ENCODE data around the gene COQ6. TPM values are rescaled to one million over a fixed set of nuclear protein-coding genes. Genes with fewer than 3 reads are reported as not detected.

The COQ6 gene
- total and polyA plus RNA-seq, 4 donors: 17.6 to 23.4 (median 21.4) TPM

DNA sequence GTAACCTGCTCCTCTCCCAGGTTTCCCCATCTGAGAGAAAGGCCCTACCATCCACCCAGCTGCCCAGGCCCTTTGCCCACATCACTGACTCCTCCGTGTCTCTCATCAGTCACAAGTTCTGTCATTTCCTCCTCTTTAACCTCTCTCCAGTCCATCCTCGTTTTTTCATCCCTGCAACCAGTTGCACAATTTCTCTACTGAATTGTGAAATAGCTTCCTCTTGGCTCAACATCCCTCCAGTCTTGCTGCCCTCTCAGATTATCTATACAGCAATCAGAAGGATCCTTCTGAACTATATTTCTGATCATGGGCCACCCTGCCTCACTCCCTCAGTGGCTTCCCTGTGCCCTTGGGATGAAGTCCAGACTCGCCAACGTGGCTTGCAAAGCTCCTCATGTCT is 7.0 kb upstream of the COQ6 start:
- peak; percentile 35 for ATAC-seq (ENCODE audit: insufficient read depth, low FRiP score)
- WGBS, 2 donors: 26% methylated on average over 4 of the region's 4 CpGs
- TF ChIP-seq, protein P1, sequence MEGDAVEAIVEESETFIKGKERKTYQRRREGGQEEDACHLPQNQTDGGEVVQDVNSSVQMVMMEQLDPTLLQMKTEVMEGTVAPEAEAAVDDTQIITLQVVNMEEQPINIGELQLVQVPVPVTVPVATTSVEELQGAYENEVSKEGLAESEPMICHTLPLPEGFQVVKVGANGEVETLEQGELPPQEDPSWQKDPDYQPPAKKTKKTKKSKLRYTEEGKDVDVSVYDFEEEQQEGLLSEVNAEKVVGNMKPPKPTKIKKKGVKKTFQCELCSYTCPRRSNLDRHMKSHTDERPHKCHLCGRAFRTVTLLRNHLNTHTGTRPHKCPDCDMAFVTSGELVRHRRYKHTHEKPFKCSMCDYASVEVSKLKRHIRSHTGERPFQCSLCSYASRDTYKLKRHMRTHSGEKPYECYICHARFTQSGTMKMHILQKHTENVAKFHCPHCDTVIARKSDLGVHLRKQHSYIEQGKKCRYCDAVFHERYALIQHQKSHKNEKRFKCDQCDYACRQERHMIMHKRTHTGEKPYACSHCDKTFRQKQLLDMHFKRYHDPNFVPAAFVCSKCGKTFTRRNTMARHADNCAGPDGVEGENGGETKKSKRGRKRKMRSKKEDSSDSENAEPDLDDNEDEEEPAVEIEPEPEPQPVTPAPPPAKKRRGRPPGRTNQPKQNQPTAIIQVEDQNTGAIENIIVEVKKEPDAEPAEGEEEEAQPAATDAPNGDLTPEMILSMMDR (IDR thresholded peaks at IDR 0.05; ENCODE audit: control extremely low read depth, extremely low read depth): no peak

DNA sequence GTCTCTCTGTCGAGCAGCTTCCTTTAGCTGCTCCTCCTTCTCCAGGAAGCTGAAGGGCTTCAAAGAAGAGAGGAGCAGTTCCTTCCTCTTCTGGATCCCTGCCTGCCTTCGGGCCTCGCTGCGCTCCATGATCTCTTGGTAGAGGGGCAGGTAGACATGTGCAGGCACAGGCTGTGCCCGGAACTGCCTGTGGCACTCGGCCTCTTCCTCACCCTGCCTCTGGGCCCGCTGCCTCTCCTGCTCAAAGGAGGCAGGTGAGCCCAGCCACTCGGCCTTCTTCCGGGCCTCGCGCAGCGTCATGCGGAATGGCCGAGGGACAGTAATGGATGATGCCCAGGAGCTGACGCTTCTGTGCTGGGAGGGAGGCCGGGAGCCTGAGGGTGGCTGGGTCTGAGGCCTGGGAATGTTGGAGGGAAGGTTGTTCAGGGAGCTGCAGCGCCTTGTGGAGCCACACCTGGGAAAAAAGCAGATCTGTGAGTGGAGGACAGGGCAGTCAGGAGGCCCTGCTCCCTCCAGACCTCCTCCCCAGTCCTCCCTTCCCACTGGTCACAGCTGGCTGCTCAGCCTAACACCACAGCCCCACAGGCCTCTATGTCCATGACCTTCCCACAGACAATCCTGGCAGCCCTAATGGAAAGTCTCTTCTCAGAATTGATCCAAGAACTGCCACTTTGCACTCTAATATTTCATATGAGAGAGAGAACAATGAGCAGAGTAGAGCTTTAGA is 5.5 kb upstream of the COQ6 start:
- Histone ChIP-seq H3K27me3 (ENCODE audit: control insufficient read depth in 3 of 3, insufficient read depth in 3 of 3, low read length in 2 of 3) (no peaks in the 10 kb centered on the region), H3K9me3 (ENCODE audit: control insufficient read depth in 4 of 4, insufficient read depth in 3 of 4, low read length in 3 of 4) (no peaks in the 10 kb centered on the region), H3K36me3 (ENCODE audit: control insufficient read depth in 4 of 4, insufficient read depth in 4 of 4, low read length in 4 of 4) (peaks cover 6 to 35% (median 15%) of the 10 kb centered on the region in 4 donors), H3K4me1 (ENCODE audit: control insufficient read depth in 5 of 5, insufficient read depth in 5 of 5, low read length in 5 of 5) (peaks cover 0 to 18% (median 3%) of the 10 kb centered on the region in 5 donors), H3K4me3 (no peak overlapping the region), H3K27ac (ENCODE audit: low read depth in 1 of 2, low read length in 1 of 2) (no peak overlapping the region), H3K9ac (ENCODE audit: insufficient read depth in 1 of 2, low read length in 2 of 2) (no peak overlapping the region)
- no peak for ATAC-seq (ENCODE audit: insufficient read depth, low FRiP score)
- WGBS, 2 donors: 74 to 78% methylated on average over 17 of the region's 17 CpGs
- DNase-seq: no peak
- TF ChIP-seq, protein P1 (IDR thresholded peaks at IDR 0.05; ENCODE audit: control extremely low read depth, extremely low read depth): no peak

More for the DNA sequence above, 7.0 kb upstream of the COQ6 start:
- Histone ChIP-seq H3K9ac (ENCODE audit: insufficient read depth in 1 of 2, low read length in 2 of 2) (no peak overlapping the region), H3K9me3 (ENCODE audit: control insufficient read depth in 4 of 4, insufficient read depth in 3 of 4, low read length in 3 of 4) (no peaks in the 10 kb centered on the region), H3K27me3 (ENCODE audit: control insufficient read depth in 3 of 3, insufficient read depth in 3 of 3, low read length in 2 of 3) (no peaks in the 10 kb centered on the region), H3K4me1 (ENCODE audit: control insufficient read depth in 5 of 5, insufficient read depth in 5 of 5, low read length in 5 of 5) (peaks cover 0 to 15% (median 3%) of the 10 kb centered on the region in 5 donors), H3K4me3 (no peak overlapping the region), H3K27ac (ENCODE audit: low read depth in 1 of 2, low read length in 1 of 2) (no peak overlapping the region), H3K36me3 (ENCODE audit: control insufficient read depth in 4 of 4, insufficient read depth in 4 of 4, low read length in 4 of 4) (peaks cover 6 to 36% (median 20%) of the 10 kb centered on the region in 4 donors)
- peak; percentile 22 to 85 (median 76) for DNase-seq

DNA sequence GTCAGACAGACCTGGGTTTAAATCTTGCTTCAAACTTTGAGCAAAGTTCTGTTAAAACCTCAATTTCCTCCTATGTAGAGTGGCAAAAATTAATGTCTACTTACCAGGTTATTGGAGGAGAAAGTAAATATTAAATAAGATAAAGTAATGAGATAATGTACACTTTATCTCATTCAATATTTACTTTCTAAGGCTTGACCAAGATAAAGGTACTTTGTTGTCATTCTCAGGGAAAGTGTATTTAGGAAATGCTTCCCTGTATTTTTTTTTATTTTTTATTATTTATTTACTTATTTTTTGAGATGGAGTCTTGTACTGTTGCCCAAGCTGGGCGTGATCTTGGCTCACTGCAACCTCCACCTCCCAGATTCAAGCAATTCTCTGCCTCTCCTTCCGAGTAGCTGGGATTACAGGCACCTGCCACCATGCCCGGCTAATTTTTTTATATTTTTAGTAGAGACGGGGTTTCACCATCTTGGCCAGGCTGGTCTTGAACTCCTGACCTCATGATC is 4.9 kb upstream of the COQ6 start:
- TF ChIP-seq, protein P1 (IDR thresholded peaks at IDR 0.05; ENCODE audit: control extremely low read depth, extremely low read depth): no peak
- Histone ChIP-seq H3K27me3 (ENCODE audit: control insufficient read depth in 3 of 3, insufficient read depth in 3 of 3, low read length in 2 of 3) (no peaks in the 10 kb centered on the region), H3K36me3 (ENCODE audit: control insufficient read depth in 4 of 4, insufficient read depth in 4 of 4, low read length in 4 of 4) (peaks cover 6 to 30% (median 11%) of the 10 kb centered on the region in 4 donors), H3K9me3 (ENCODE audit: control insufficient read depth in 4 of 4, insufficient read depth in 3 of 4, low read length in 3 of 4) (no peaks in the 10 kb centered on the region), H3K4me3 (no peak overlapping the region), H3K9ac (ENCODE audit: insufficient read depth in 1 of 2, low read length in 2 of 2) (no peak overlapping the region), H3K27ac (ENCODE audit: low read depth in 1 of 2, low read length in 1 of 2) (no peak overlapping the region), H3K4me1 (ENCODE audit: control insufficient read depth in 5 of 5, insufficient read depth in 5 of 5, low read length in 5 of 5) (peaks cover 0 to 18% (median 3%) of the 10 kb centered on the region in 5 donors)
- 62 to 77% methylated on average over 4 of the region's 4 CpGs for WGBS, 2 donors
- no peak for ATAC-seq (ENCODE audit: insufficient read depth, low FRiP score)
- peak in 1 of 3 donors; percentile 37 for DNase-seq

Data from lung (tissue), 12 donors.